Stimulated activated CD8-positive, alpha-beta memory T cell treated with anti-CD3 and anti-CD28 coated beads, Interleukin-2, amount 100 ng/mL, for 48 hours (primary cell): ENCODE measurements around the gene C1orf159.

Source experiments
- DNase-seq, 2 donors: peaks; one replicate each; pipeline ENCODE4 v3.0.0-alpha.2; 2020; ENCODE audit warnings: low read depth in 2 of 2

Gene C1orf159

GRCh38 chr1:1038694-1039093 lies 77.2 kb downstream of the C1orf159 start:
- DNase-seq = no peak

- DNase-seq = no peak
Observed at GRCh38 chr1:1037366-1038327, 78.2 kb downstream of the C1orf159 start.

DNA sequence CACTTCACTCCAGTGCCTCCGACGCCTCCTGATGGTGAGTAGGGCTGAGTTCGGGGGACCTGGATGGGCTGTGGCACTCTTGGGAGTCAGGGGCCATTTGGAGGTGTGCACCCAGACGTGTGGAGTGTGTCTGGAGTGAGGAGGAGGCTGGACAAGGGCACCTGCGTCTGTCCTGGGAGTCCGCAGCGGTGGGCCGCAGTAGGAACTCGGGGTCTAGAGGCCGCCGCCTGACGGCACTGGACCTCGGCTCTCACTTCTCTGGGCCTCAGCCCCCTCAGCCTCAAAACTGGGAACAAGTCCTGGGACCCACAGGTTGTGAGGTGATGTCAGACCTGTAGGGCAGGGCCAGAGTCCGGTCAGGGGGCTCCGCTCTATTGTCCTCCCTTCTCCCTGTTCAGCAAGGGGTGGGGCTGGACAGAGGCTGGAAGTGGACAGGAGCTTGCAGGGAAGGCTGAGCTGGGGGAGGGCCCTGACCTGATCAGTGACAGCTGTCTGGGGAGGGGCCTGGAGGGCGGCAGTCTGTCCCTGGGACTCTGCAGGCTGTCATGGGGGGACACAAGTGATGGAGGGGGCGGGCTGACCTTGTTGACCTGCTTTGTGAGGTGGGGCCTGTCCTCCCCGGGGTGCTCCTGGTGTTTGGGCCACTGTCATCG lies 80.5 kb downstream of the C1orf159 start:
- DNase-seq = no peak

- DNase-seq = no peak
Observed at GRCh38 chr1:1034439-1034781, 81.5 kb downstream of the C1orf159 start.

- no peak for DNase-seq
Observed at GRCh38 chr1:1033731-1034438, 82.0 kb downstream of the C1orf159 start.

- peak; percentile 87 to 93 for DNase-seq
Observed at GRCh38 chr1:1033009-1033587, 82.8 kb downstream of the C1orf159 start.

- DNase-seq = no peak
Observed at GRCh38 chr1:1032424-1032823, 83.5 kb downstream of the C1orf159 start.
